Measurements from ENCODE around the gene GIMAP7. TPM values are rescaled to one million over a fixed set of nuclear protein-coding genes. Genes with fewer than 3 reads are reported as not detected.

GIMAP7 gene
- total RNA-seq, 1 experiment from 2014 or later: not detected

GRCh38 chr7:150503155-150503554 is 11.5 kb upstream of the GIMAP7 start:
- Histone ChIP-seq H3K4me3 (ENCODE audit: low read depth, low read length, poor library complexity, severe bottlenecking) (no peak overlapping the region), H3K27ac (ENCODE audit: low read depth, low read length, poor library complexity, severe bottlenecking) (no peak overlapping the region), H3K27me3 (replicated peaks; ENCODE audit: insufficient read depth, low read depth, low read length, poor library complexity) (no peaks in the 10 kb centered on the region), H3K9me3 (ENCODE audit: low read depth, low read length, poor library complexity, severe bottlenecking) (no peaks in the 10 kb centered on the region), H3K36me3 (ENCODE audit: insufficient read depth, low read length, poor library complexity, severe bottlenecking) (no peaks in the 10 kb centered on the region), H3K4me1 (ENCODE audit: insufficient read depth, low read length, poor library complexity, severe bottlenecking) (no peaks in the 10 kb centered on the region)
- intact Hi-C loops (cut with micrococcal nuclease; ENCODE audit: unreplicated experiment): no loop called here
- ChIA-PET POLR2A (ENCODE audit: low non-redundant PET) (no interaction called here), CTCF (no interaction called here)
- BruUV-seq (replicated peaks): no TSS peak
- no peak for TF ChIP-seq CTCF (conservative IDR thresholded peaks at IDR 0.05; ENCODE audit: low read depth, low read length)
- TF ChIP-seq EZH2 (IDR thresholded peaks at IDR 0.05; ENCODE audit: borderline replicate concordance, low read depth, low read length, poor library complexity, severe bottlenecking): no peak
- no peak for DNase-seq (ENCODE audit: low spot score)

GRCh38 chr7:150503581-150503980 is 11.1 kb upstream of the GIMAP7 start:
- POLR2A ChIA-PET (ENCODE audit: low non-redundant PET): no interaction called here

DNA sequence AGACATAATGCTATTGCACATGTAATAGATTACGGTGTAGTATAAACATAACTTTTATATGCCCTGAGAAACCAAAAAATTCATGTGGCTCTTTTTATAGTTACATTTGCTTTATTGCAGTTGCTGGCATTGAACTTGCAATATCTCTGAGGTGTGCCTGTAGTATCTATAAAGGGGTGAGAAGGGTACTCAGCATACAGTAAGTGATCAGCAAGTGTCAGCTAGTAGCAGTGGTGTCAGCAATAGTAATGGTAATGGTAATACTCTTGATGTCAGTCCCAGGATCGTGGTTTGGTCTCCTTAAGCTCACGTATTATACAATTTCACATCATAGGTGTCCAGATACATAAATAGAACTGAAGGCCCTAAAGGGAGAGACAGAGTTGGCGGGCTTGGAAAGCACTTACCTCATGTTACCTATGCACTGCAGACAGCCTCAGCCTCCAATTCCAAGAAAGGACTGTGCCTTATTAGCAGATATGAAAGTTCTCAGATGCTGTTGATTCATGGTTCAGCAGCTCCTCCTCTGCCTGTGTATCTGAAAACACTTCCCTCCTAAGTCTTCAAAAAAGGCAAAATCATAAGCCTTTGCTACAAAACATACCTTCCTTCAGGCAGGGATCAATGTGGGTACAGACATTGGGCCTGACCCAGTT is 6.6 kb upstream of the GIMAP7 start:
- ChIA-PET POLR2A (ENCODE audit: low non-redundant PET) (no interaction called here), CTCF (no interaction called here)
- TF ChIP-seq EZH2 (IDR thresholded peaks at IDR 0.05; ENCODE audit: borderline replicate concordance, low read depth, low read length, poor library complexity, severe bottlenecking) (no peak), CTCF (conservative IDR thresholded peaks at IDR 0.05; ENCODE audit: low read depth, low read length) (no peak)
- intact Hi-C loops (cut with micrococcal nuclease; ENCODE audit: unreplicated experiment): no loop called here
- BruUV-seq (replicated peaks): no TSS peak
- H3K27ac ChIP-seq (ENCODE audit: low read depth, low read length, poor library complexity, severe bottlenecking): no peak overlapping the region
- no peaks in the 10 kb centered on the region for H3K27me3 ChIP-seq (replicated peaks; ENCODE audit: insufficient read depth, low read depth, low read length, poor library complexity)
- DNase-seq (ENCODE audit: low spot score): no peak
- no peaks in the 10 kb centered on the region for H3K36me3 ChIP-seq (ENCODE audit: insufficient read depth, low read length, poor library complexity, severe bottlenecking)
- no peak overlapping the region for H3K4me3 ChIP-seq (ENCODE audit: low read depth, low read length, poor library complexity, severe bottlenecking)
- no peaks in the 10 kb centered on the region for H3K9me3 ChIP-seq (ENCODE audit: low read depth, low read length, poor library complexity, severe bottlenecking)
- H3K4me1 ChIP-seq (ENCODE audit: insufficient read depth, low read length, poor library complexity, severe bottlenecking): no peaks in the 10 kb centered on the region

More at GRCh38 chr7:150503581-150503980, 11.1 kb upstream of the GIMAP7 start:
- no peak overlapping the region for H3K4me3 ChIP-seq (ENCODE audit: low read depth, low read length, poor library complexity, severe bottlenecking)
- TF ChIP-seq CTCF (conservative IDR thresholded peaks at IDR 0.05; ENCODE audit: low read depth, low read length) (no peak), EZH2 (IDR thresholded peaks at IDR 0.05; ENCODE audit: borderline replicate concordance, low read depth, low read length, poor library complexity, severe bottlenecking) (no peak)
- BruUV-seq (replicated peaks): no TSS peak
- H3K4me1 ChIP-seq (ENCODE audit: insufficient read depth, low read length, poor library complexity, severe bottlenecking): no peaks in the 10 kb centered on the region
- no peak overlapping the region for H3K27ac ChIP-seq (ENCODE audit: low read depth, low read length, poor library complexity, severe bottlenecking)
- CTCF ChIA-PET: no interaction called here
- H3K27me3 ChIP-seq (replicated peaks; ENCODE audit: insufficient read depth, low read depth, low read length, poor library complexity): no peaks in the 10 kb centered on the region
- no peaks in the 10 kb centered on the region for H3K36me3 ChIP-seq (ENCODE audit: insufficient read depth, low read length, poor library complexity, severe bottlenecking)
- no peaks in the 10 kb centered on the region for H3K9me3 ChIP-seq (ENCODE audit: low read depth, low read length, poor library complexity, severe bottlenecking)
- DNase-seq (ENCODE audit: low spot score): no peak
- intact Hi-C loops (cut with micrococcal nuclease; ENCODE audit: unreplicated experiment): no loop called here
